ENCODE measurements around the gene ACP5.
"Not testable (repeated sequence)": the region's sequence is repeated elsewhere in the genome, so short reads cannot be mapped to it uniquely, and the experiment has no call there.

DNA sequence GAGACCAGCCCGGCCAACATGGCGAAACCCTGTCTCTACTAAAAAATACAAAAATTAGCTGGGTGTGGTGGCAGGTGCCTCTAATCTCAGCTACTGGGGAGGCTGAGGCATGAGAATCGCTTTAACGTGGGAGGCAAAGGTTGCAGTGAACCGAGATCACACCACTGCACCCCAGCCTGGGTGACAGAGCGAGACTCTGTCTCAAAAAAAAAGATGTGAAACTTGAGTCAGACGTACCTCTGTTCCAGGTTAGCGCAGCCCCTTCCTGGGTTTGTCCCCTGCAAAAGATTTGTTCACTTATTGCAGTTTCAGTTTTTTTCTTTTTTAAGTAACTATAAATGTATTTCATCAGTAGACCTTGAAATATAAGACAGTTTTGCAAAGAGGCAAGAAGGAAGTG is 22.3 kb upstream of the ACP5 start:
- TF ChIP-seq OSR1 (CRISPR knock-in tag; IDR thresholded peaks at IDR 0.05); ZFP3 (CRISPR knock-in tag; IDR thresholded peaks at IDR 0.05); ZNF70 (CRISPR knock-in tag; IDR thresholded peaks at IDR 0.05); ISL1 (CRISPR knock-in tag; IDR thresholded peaks at IDR 0.05); ARNTL (CRISPR knock-in tag; IDR thresholded peaks at IDR 0.05; ENCODE audit: borderline replicate concordance, low read depth); TCF4 (CRISPR knock-in tag; IDR thresholded peaks at IDR 0.05; ENCODE audit: borderline replicate concordance); SNAI2 (CRISPR knock-in tag; IDR thresholded peaks at IDR 0.05); RARB (CRISPR knock-in tag; IDR thresholded peaks at IDR 0.05): not testable (repeated sequence)
- TF ChIP-seq, protein P1, sequence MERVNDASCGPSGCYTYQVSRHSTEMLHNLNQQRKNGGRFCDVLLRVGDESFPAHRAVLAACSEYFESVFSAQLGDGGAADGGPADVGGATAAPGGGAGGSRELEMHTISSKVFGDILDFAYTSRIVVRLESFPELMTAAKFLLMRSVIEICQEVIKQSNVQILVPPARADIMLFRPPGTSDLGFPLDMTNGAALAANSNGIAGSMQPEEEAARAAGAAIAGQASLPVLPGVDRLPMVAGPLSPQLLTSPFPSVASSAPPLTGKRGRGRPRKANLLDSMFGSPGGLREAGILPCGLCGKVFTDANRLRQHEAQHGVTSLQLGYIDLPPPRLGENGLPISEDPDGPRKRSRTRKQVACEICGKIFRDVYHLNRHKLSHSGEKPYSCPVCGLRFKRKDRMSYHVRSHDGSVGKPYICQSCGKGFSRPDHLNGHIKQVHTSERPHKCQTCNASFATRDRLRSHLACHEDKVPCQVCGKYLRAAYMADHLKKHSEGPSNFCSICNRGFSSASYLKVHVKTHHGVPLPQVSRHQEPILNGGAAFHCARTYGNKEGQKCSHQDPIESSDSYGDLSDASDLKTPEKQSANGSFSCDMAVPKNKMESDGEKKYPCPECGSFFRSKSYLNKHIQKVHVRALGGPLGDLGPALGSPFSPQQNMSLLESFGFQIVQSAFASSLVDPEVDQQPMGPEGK (CRISPR knock-in tag; IDR thresholded peaks at IDR 0.05; ENCODE audit: borderline replicate concordance) = not testable (repeated sequence)
- TF ChIP-seq, protein P2, sequence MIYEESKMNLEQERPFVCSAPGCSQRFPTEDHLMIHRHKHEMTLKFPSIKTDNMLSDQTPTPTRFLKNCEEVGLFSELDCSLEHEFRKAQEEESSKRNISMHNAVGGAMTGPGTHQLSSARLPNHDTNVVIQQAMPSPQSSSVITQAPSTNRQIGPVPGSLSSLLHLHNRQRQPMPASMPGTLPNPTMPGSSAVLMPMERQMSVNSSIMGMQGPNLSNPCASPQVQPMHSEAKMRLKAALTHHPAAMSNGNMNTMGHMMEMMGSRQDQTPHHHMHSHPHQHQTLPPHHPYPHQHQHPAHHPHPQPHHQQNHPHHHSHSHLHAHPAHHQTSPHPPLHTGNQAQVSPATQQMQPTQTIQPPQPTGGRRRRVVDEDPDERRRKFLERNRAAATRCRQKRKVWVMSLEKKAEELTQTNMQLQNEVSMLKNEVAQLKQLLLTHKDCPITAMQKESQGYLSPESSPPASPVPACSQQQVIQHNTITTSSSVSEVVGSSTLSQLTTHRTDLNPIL (CRISPR knock-in tag; IDR thresholded peaks at IDR 0.05; ENCODE audit: low read depth) = not testable (repeated sequence)
- TF ChIP-seq, protein P3, sequence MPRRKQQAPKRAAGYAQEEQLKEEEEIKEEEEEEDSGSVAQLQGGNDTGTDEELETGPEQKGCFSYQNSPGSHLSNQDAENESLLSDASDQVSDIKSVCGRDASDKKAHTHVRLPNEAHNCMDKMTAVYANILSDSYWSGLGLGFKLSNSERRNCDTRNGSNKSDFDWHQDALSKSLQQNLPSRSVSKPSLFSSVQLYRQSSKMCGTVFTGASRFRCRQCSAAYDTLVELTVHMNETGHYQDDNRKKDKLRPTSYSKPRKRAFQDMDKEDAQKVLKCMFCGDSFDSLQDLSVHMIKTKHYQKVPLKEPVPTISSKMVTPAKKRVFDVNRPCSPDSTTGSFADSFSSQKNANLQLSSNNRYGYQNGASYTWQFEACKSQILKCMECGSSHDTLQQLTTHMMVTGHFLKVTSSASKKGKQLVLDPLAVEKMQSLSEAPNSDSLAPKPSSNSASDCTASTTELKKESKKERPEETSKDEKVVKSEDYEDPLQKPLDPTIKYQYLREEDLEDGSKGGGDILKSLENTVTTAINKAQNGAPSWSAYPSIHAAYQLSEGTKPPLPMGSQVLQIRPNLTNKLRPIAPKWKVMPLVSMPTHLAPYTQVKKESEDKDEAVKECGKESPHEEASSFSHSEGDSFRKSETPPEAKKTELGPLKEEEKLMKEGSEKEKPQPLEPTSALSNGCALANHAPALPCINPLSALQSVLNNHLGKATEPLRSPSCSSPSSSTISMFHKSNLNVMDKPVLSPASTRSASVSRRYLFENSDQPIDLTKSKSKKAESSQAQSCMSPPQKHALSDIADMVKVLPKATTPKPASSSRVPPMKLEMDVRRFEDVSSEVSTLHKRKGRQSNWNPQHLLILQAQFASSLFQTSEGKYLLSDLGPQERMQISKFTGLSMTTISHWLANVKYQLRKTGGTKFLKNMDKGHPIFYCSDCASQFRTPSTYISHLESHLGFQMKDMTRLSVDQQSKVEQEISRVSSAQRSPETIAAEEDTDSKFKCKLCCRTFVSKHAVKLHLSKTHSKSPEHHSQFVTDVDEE (CRISPR knock-in tag; IDR thresholded peaks at IDR 0.05) = not testable (repeated sequence)

Data from SK-N-SH treated with all-trans-retinoic acid at 6 μM for 48 hours (cell line).